ENCODE measurements around the gene CENPB. TPM values are rescaled to one million over a fixed set of nuclear protein-coding genes. Genes with fewer than 3 reads are reported as not detected.

CENPB gene
- total RNA-seq, 1 donor from 2014 or later, result 66.2 TPM

- no peak overlapping the region for H3K4me3 ChIP-seq (ENCODE audit: low read depth, low read length)
- DNase-seq (ENCODE audit: low read depth), result no peak
- H3K36me3 ChIP-seq (ENCODE audit: control insufficient read depth, insufficient read depth, low read length), result no peaks in the 10 kb centered on the region
- H3K27me3 ChIP-seq (ENCODE audit: control insufficient read depth, insufficient read depth, low read length), result peaks cover 9% of the 10 kb centered on the region
- TF ChIP-seq CTCF (IDR thresholded peaks at IDR 0.05; ENCODE audit: insufficient read depth, low read length, poor library complexity, severe bottlenecking), result no peak
These were observed 2.9 kb downstream of the CENPB start for GRCh38 chr20:3783511-3784195.

- Histone ChIP-seq H3K4me3 (ENCODE audit: low read depth, low read length) (no peak overlapping the region), H3K27me3 (ENCODE audit: control insufficient read depth, insufficient read depth, low read length) (peaks cover 15% of the 10 kb centered on the region), H3K36me3 (ENCODE audit: control insufficient read depth, insufficient read depth, low read length) (no peaks in the 10 kb centered on the region)
- DNase-seq (ENCODE audit: low read depth), result no peak
- no peak for TF ChIP-seq CTCF (IDR thresholded peaks at IDR 0.05; ENCODE audit: insufficient read depth, low read length, poor library complexity, severe bottlenecking)
These were observed 3.5 kb downstream of the CENPB start for GRCh38 chr20:3783068-3783489.

GRCh38 chr20:3782597-3782996 lies 3.9 kb downstream of the CENPB start:
- TF ChIP-seq CTCF (IDR thresholded peaks at IDR 0.05; ENCODE audit: insufficient read depth, low read length, poor library complexity, severe bottlenecking), result no peak
- Histone ChIP-seq H3K27me3 (ENCODE audit: control insufficient read depth, insufficient read depth, low read length) (peaks cover 20% of the 10 kb centered on the region), H3K36me3 (ENCODE audit: control insufficient read depth, insufficient read depth, low read length) (no peaks in the 10 kb centered on the region), H3K4me3 (ENCODE audit: low read depth, low read length) (no peak overlapping the region)
- DNase-seq (ENCODE audit: low read depth), result no peak

GRCh38 chr20:3781153-3781910 lies 5.2 kb downstream of the CENPB start, which contains the start of gene SPEF1:
Gene SPEF1, minus strand, starts transcription at chr20:3781448. Its CDS starts 161 bp downstream, at chr20:3781287.
- peak; percentile 51 for TF ChIP-seq CTCF (IDR thresholded peaks at IDR 0.05; ENCODE audit: insufficient read depth, low read length, poor library complexity, severe bottlenecking)
- peak; percentile 84 for DNase-seq (ENCODE audit: low read depth)
- H3K27me3 ChIP-seq (ENCODE audit: control insufficient read depth, insufficient read depth, low read length), result peaks cover 20% of the 10 kb centered on the region
- peak within 1 kb of the TSS; percentile 48 for H3K4me3 ChIP-seq (ENCODE audit: low read depth, low read length)
- H3K36me3 ChIP-seq (ENCODE audit: control insufficient read depth, insufficient read depth, low read length), result no peaks in the 10 kb centered on the region

GRCh38 chr20:3778976-3779375 lies 7.6 kb downstream of the CENPB start:
- no peak for DNase-seq (ENCODE audit: low read depth)
- Histone ChIP-seq H3K36me3 (ENCODE audit: control insufficient read depth, insufficient read depth, low read length) (no peaks in the 10 kb centered on the region), H3K4me3 (ENCODE audit: low read depth, low read length) (no peak overlapping the region), H3K27me3 (ENCODE audit: control insufficient read depth, insufficient read depth, low read length) (peaks cover 20% of the 10 kb centered on the region)
- TF ChIP-seq CTCF (IDR thresholded peaks at IDR 0.05; ENCODE audit: insufficient read depth, low read length, poor library complexity, severe bottlenecking), result no peak
